DOHH2 (cell line): ENCODE measurements around the gene TBX3.

Experiments used
- H3F3A ChIP-seq: fragments of 200-600 bp; sonication (generic), shearing (Covaris generic); 2 replicates; pipeline ENCODE4 v1.6.0; 2016; ENCODE audit warnings: antibody characterized with exemption, mild to moderate bottlenecking; ENCODE audit not compliant: control insufficient read depth, insufficient read depth
- H3K27ac ChIP-seq: fragments of 200-600 bp; sonication (generic); 2 replicates; pipeline ENCODE4 v1.5.1; 2014; ENCODE audit warnings: low read depth, mild to moderate bottlenecking, low read length, moderate library complexity
- H3K27me3 ChIP-seq: fragments of 200-600 bp; sonication (generic); 2 replicates; pipeline ENCODE4 v1.6.1; 2014; ENCODE audit warnings: mild to moderate bottlenecking, low read length, mixed read lengths; ENCODE audit not compliant: control insufficient read depth
- H3K36me3 ChIP-seq: fragments of 200-600 bp; sonication (generic); 2 replicates; pipeline ENCODE4 v1.6.1; 2014; ENCODE audit warnings: mild to moderate bottlenecking, low read length, moderate library complexity, mixed read lengths; ENCODE audit not compliant: control insufficient read depth
- H3K4me1 ChIP-seq: fragments of 200-600 bp; sonication (generic); 2 replicates; pipeline ENCODE4 v1.6.1; 2014; ENCODE audit warnings: mild to moderate bottlenecking, low read length, mixed read lengths; ENCODE audit not compliant: control insufficient read depth
- H3K4me2 ChIP-seq: fragments of 200-600 bp; sonication (generic); 2 replicates; pipeline ENCODE4 v1.6.0; 2014; ENCODE audit warnings: mild to moderate bottlenecking, low read length, moderate library complexity
- H3K4me3 ChIP-seq: fragments of 200-600 bp; sonication (generic); 2 replicates; pipeline ENCODE4 v1.5.1; 2014; ENCODE audit warnings: mild to moderate bottlenecking, low read length, mixed read lengths
- H3K79me2 ChIP-seq: fragments of 200-600 bp; sonication (generic); 2 replicates; pipeline ENCODE4 v1.6.1; 2014; ENCODE audit warnings: mild to moderate bottlenecking, low read length, mixed read lengths; ENCODE audit not compliant: control insufficient read depth
- H3K9me2 ChIP-seq: fragments of 200-600 bp; sonication (generic); replicated peaks from 2 replicates; pipeline ENCODE4 v1.6.1; 2014; ENCODE audit warnings: mild to moderate bottlenecking, low read length, mixed read lengths; ENCODE audit not compliant: control insufficient read depth
- H3K9me3 ChIP-seq: fragments of 200-600 bp; sonication (generic); 2 replicates; pipeline ENCODE4 v1.6.1; 2014; ENCODE audit warnings: antibody characterized with exemption, low read length, mixed read lengths; ENCODE audit not compliant: control insufficient read depth, insufficient read depth
- H4K20me1 ChIP-seq: fragments of 200-600 bp; sonication (generic); 2 replicates; pipeline ENCODE4 v1.6.0; 2014; ENCODE audit warnings: low read depth, mild to moderate bottlenecking, antibody characterized with exemption, low read length, moderate library complexity; ENCODE audit not compliant: control insufficient read depth, insufficient read depth
- EZH2phosphoT487 ChIP-seq: fragments of 200-600 bp; sonication (generic); IDR thresholded peaks from 2 replicates; pipeline ENCODE4 v1.6.1; 2017; ENCODE audit warnings: borderline replicate concordance, mild to moderate bottlenecking, antibody characterized with exemption, low read length, moderate library complexity, mixed read lengths
- TF ChIP-seq, protein P1 (sequence below): fragments of 200-600 bp; sonication (generic); IDR thresholded peaks from one replicate; pipeline ENCODE4 v1.5.1; 2014; ENCODE audit warnings: antibody characterized with exemption, mild to moderate bottlenecking, low read depth, low read length; ENCODE audit not compliant: poor library complexity, severe bottlenecking

The TBX3 gene

DNA sequence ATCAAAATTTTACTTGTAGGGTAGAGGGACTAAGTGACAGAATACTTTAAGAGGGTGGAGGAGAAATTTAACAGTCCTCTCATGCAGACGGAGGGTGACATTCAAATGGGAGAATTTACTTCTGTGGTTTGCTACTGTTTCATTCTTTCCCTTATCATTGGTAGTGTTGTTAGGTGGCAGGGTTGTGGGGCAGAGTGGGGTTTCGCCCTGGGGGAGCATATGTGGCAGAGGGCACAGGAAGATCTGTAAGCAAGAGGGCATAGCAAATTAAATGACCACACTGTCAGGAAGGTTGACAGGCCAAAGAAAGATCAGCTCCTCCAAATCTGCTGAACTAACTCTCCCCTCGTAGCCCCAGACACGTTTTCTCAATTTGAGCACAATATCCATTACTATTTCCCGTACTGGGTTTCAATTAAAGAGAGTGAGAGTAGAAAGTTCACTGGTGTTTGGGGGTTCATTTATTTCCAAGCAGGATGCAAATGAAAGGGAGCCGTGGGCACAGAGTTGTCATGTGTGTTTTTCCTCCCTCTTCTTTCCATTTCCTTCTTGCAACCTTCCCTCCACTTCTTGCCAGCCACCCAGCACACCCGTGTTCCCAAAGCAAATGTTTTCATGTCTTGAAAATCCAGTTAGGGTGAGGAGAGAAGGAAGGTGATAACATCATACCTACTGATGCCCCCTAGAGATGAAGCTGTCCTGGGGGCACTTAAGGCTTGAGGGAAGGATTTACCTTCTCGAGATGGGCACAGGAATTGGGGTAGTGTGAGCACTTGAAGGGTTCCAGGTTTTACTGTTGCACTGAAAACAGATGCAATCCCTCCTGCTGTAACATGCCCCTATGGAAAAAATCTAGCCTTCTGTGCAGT is 6.5 kb upstream of the TBX3 start:
- H3K79me2 ChIP-seq: no peaks in the 10 kb centered on the region
- TF ChIP-seq, protein P1, sequence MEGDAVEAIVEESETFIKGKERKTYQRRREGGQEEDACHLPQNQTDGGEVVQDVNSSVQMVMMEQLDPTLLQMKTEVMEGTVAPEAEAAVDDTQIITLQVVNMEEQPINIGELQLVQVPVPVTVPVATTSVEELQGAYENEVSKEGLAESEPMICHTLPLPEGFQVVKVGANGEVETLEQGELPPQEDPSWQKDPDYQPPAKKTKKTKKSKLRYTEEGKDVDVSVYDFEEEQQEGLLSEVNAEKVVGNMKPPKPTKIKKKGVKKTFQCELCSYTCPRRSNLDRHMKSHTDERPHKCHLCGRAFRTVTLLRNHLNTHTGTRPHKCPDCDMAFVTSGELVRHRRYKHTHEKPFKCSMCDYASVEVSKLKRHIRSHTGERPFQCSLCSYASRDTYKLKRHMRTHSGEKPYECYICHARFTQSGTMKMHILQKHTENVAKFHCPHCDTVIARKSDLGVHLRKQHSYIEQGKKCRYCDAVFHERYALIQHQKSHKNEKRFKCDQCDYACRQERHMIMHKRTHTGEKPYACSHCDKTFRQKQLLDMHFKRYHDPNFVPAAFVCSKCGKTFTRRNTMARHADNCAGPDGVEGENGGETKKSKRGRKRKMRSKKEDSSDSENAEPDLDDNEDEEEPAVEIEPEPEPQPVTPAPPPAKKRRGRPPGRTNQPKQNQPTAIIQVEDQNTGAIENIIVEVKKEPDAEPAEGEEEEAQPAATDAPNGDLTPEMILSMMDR: no peak
- TF ChIP-seq EZH2phosphoT487: no peak
- H4K20me1 ChIP-seq: no peaks in the 10 kb centered on the region
- H3K4me1 ChIP-seq: no peaks in the 10 kb centered on the region
- H3K4me2 ChIP-seq: no peak overlapping the region
- H3K9me3 ChIP-seq: no peaks in the 10 kb centered on the region
- H3K4me3 ChIP-seq: no peak overlapping the region
- no peak overlapping the region for H3K27ac ChIP-seq
- peaks cover 41% of the 10 kb centered on the region for H3K27me3 ChIP-seq
- H3K36me3 ChIP-seq: no peaks in the 10 kb centered on the region
- no peaks in the 10 kb centered on the region for H3K9me2 ChIP-seq
- no peaks in the 10 kb centered on the region for H3F3A ChIP-seq

DNA sequence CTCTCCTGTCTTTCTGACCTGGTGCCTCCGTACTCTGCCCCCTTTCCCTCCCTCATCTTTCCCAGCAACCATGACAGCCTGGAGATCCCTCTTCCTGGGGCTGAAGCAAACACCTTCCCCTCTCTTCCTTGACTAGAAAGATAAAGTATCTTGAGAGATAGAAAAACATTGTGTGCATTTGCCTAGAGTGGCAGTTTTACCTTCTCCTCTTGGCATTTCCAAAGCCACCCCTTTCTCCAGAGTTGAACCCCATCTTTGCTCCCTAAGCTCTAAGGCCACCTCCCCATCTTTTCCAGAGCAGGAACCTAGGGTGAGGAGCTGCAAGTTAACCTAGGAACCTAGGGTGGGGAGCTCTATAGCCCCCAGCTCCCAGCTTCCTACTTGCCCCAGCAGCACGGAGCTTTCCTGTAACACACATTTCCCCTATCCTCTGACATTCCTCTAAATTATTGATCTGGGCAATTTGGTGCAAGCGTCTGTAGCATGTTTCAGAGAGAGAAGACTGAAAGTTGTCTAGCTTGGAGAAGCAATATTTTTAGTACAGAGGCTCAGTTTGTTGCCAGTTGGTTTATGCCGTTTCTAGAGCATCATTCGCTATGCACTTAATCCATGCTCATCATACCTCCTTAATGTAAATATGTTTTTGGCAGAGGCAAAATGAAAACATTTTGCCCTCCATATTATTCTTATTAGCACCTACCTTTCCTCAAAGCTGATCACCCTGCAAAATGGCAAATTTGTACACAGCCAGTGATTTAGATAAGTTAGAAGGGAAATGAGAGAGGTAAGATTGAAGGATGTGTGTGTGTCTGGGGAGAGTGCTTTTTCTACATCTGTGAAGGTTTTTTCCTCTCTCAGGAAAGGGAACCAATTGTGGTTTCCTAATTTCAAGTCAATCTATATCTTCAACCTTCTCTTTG is 5.4 kb upstream of the TBX3 start:
- no peaks in the 10 kb centered on the region for H4K20me1 ChIP-seq
- H3K9me3 ChIP-seq: no peaks in the 10 kb centered on the region
- H3K4me3 ChIP-seq: no peak overlapping the region
- no peak overlapping the region for H3K27ac ChIP-seq
- peaks cover 36% of the 10 kb centered on the region for H3K27me3 ChIP-seq
- H3F3A ChIP-seq: no peaks in the 10 kb centered on the region
- TF ChIP-seq EZH2phosphoT487: no peak
- TF ChIP-seq, protein P1: no peak
- H3K9me2 ChIP-seq: no peaks in the 10 kb centered on the region
- H3K4me1 ChIP-seq: no peaks in the 10 kb centered on the region
- H3K4me2 ChIP-seq: no peak overlapping the region
- no peaks in the 10 kb centered on the region for H3K79me2 ChIP-seq
- no peaks in the 10 kb centered on the region for H3K36me3 ChIP-seq

DNA sequence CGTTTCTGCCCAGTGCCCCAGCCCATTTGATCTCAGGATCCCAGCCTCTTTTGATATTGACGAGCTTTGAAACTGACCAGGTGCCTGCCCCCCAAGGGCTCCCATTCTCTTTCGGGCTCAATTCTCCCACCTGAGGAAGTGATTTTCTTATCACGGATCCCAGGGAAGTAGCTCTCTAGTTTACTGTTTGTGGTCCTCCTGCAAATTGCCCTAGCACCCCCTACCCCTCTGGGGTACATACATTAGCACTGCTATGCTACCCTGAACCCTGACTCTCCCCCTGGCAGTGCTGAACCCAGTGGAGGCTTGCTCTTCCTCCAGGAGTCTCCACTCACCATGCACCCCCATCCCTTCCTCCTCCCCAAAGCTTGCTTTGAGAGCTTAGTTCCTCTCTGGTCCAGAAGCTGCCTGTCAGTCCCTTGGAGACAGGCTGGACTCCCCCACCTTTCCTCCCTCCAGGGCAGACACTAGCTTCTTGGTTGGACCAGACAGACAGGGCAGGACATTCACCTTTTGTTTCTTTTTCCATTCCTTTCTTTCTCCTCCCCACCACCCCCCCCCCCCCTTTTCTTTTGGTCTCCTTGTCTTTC is 4.4 kb upstream of the TBX3 start:
- H3K36me3 ChIP-seq: no peaks in the 10 kb centered on the region
- no peaks in the 10 kb centered on the region for H3K9me3 ChIP-seq
- no peaks in the 10 kb centered on the region for H3K4me1 ChIP-seq
- peaks cover 32% of the 10 kb centered on the region for H3K27me3 ChIP-seq
- no peaks in the 10 kb centered on the region for H3K79me2 ChIP-seq
- no peaks in the 10 kb centered on the region for H4K20me1 ChIP-seq
- H3K4me3 ChIP-seq: no peak overlapping the region
- no peaks in the 10 kb centered on the region for H3K9me2 ChIP-seq
- H3K4me2 ChIP-seq: no peak overlapping the region
- TF ChIP-seq, protein P1: no peak
- no peak for TF ChIP-seq EZH2phosphoT487
- H3F3A ChIP-seq: no peaks in the 10 kb centered on the region
- no peak overlapping the region for H3K27ac ChIP-seq
